Neural progenitor cell (in vitro differentiated cells): ENCODE measurements around the gene USP44.

Experiments
- EZH2 ChIP-seq: fragments of 200-600 bp; sonication (generic); IDR thresholded peaks from 2 replicates; pipeline ENCODE4 v1.6.1; 2017; ENCODE audit warnings: antibody characterized with exemption, mild to moderate bottlenecking, moderate library complexity
- EZH2phosphoT487 ChIP-seq: fragments of 200-600 bp; sonication (generic); IDR thresholded peaks from 2 replicates; pipeline ENCODE4 v1.6.1; 2017; ENCODE audit warnings: antibody characterized with exemption
- TF ChIP-seq, protein P1 (sequence below): fragments of 200-600 bp; sonication (generic); IDR thresholded peaks from 2 replicates; pipeline ENCODE4 v1.5.1; 2017; ENCODE audit warnings: antibody characterized with exemption, mild to moderate bottlenecking

DNA sequence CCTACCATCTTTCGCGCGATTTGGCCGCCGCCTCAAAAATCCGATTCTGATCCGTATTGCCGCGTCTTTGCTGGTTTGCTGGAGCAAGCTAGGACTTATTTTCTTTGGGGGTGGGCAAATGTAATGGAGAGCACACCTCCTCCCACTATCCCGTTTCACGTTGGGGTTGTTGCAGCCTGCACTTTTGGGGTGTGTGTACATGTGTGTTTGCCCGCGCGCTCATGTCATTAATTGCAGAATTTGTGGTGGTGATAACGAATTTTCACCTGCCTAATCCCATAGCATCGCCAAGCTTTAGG is 76.7 kb downstream of the USP44 start:
- TF ChIP-seq, protein P1, sequence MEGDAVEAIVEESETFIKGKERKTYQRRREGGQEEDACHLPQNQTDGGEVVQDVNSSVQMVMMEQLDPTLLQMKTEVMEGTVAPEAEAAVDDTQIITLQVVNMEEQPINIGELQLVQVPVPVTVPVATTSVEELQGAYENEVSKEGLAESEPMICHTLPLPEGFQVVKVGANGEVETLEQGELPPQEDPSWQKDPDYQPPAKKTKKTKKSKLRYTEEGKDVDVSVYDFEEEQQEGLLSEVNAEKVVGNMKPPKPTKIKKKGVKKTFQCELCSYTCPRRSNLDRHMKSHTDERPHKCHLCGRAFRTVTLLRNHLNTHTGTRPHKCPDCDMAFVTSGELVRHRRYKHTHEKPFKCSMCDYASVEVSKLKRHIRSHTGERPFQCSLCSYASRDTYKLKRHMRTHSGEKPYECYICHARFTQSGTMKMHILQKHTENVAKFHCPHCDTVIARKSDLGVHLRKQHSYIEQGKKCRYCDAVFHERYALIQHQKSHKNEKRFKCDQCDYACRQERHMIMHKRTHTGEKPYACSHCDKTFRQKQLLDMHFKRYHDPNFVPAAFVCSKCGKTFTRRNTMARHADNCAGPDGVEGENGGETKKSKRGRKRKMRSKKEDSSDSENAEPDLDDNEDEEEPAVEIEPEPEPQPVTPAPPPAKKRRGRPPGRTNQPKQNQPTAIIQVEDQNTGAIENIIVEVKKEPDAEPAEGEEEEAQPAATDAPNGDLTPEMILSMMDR: no peak
- TF ChIP-seq EZH2phosphoT487 (no peak), EZH2 (no peak)
